ENCODE data around the gene SEPTIN8.

- no peak for TF ChIP-seq HDAC2 (IDR thresholded peaks at IDR 0.05; ENCODE audit: borderline replicate concordance in 1 of 2, low read depth in 2 of 2, low read length in 2 of 2)
- no peak for TF ChIP-seq POLR2A (IDR thresholded peaks at IDR 0.05; ENCODE audit: control extremely low read depth in 1 of 2, low read depth in 2 of 2, low read length in 2 of 2)
- no peak for TF ChIP-seq MAX (IDR thresholded peaks at IDR 0.05)
- no peak for TF ChIP-seq CTCF (IDR thresholded peaks at IDR 0.05; ENCODE audit: control extremely low read depth in 1 of 3, insufficient read depth in 1 of 3, low read depth in 1 of 3, low read length in 3 of 3)
- no peak for TF ChIP-seq CHD1 (IDR thresholded peaks at IDR 0.05; ENCODE audit: low read depth, low read length)
- TF ChIP-seq ATF3 (IDR thresholded peaks at IDR 0.05; ENCODE audit: insufficient read depth, low read depth, low read length), result no peak
- no peak for TF ChIP-seq RBBP5 (IDR thresholded peaks at IDR 0.05; ENCODE audit: borderline replicate concordance, low read depth, low read length)
- no peak for TF ChIP-seq JUN (IDR thresholded peaks at IDR 0.05; ENCODE audit: low read depth, low read length)
- TF ChIP-seq USF2 (IDR thresholded peaks at IDR 0.05; ENCODE audit: low read length), result no peak
Measured at GRCh38 chr5:132764671-132765238, 12.3 kb downstream of the SEPTIN8 start.

Measured in H1 (cell line).